Neural cell (in vitro differentiated cells): ENCODE data around the gene ADH1C. TPM values are rescaled to one million over a fixed set of nuclear protein-coding genes. Genes with fewer than 3 reads are reported as not detected.

ENCODE experiments used
- H2AFZ ChIP-seq: fragments of 200-600, 300-800 bp; sonication (generic), shearing (Covaris generic); 2 replicates; pipeline ENCODE4 v1.6.0; 2014; ENCODE audit warnings: low read depth, mild to moderate bottlenecking, antibody characterized with exemption, low read length, moderate library complexity
- H3F3A ChIP-seq: fragments of 200-600 bp; shearing (Covaris generic); 2 replicates; pipeline ENCODE4 v1.6.1; 2016; ENCODE audit warnings: mild to moderate bottlenecking, moderate library complexity, mixed read lengths, antibody characterized with exemption, low read length; ENCODE audit not compliant: insufficient read depth, poor library complexity, severe bottlenecking
- H3K27ac ChIP-seq: fragments of 200-600, 300-800 bp; sonication (generic), shearing (Covaris generic); 2 replicates; pipeline ENCODE4 v1.5.1; 2014; ENCODE audit warnings: mild to moderate bottlenecking, low read length, moderate library complexity
- H3K27me3 ChIP-seq: fragments of 300-800, 200-600 bp; sonication (generic), shearing (Covaris generic); 2 replicates; pipeline ENCODE4 v1.6.0; 2014; ENCODE audit warnings: mild to moderate bottlenecking, low read depth, low read length, moderate library complexity; ENCODE audit not compliant: insufficient read depth
- H3K36me3 ChIP-seq: fragments of 300-800, 200-600 bp; sonication (generic), shearing (Covaris generic); 2 replicates; pipeline ENCODE4 v1.5.1; 2014; ENCODE audit warnings: mild to moderate bottlenecking, antibody characterized with exemption, low read length, moderate library complexity; ENCODE audit not compliant: insufficient read depth
- H3K4me2 ChIP-seq: fragments of 300-800, 200-600 bp; sonication (generic), shearing (Covaris generic); 2 replicates; pipeline ENCODE4 v1.6.0; 2014; ENCODE audit warnings: mild to moderate bottlenecking, low read length
- H3K4me3 ChIP-seq: fragments of 300-800, 200-600 bp; sonication (generic), shearing (Covaris generic); 2 replicates; pipeline ENCODE4 v1.5.1; 2014; ENCODE audit warnings: mild to moderate bottlenecking, low read length, moderate library complexity
- H3K79me2 ChIP-seq: fragments of 200-600 bp; shearing (Covaris generic); replicated peaks from 2 replicates; pipeline ENCODE4 v1.6.0; 2014; ENCODE audit warnings: mild to moderate bottlenecking, low read length, moderate library complexity; ENCODE audit not compliant: insufficient read depth
- H3K9ac ChIP-seq: fragments of 300-800, 200-600 bp; sonication (generic), shearing (Covaris generic); 2 replicates; pipeline ENCODE4 v1.6.1; 2016; ENCODE audit warnings: mild to moderate bottlenecking, low read length, mixed read lengths
- H3K9me2 ChIP-seq: fragments of 200-600 bp; shearing (Covaris generic); 2 replicates; pipeline ENCODE4 v1.6.1; 2016; ENCODE audit warnings: mild to moderate bottlenecking, low read length, mixed read lengths; ENCODE audit not compliant: insufficient read depth
- H3K9me3 ChIP-seq: fragments of 200-600, 300-800 bp; sonication (generic), shearing (Covaris generic); 2 replicates; pipeline ENCODE4 v1.6.1; 2016; ENCODE audit warnings: mild to moderate bottlenecking, mixed run types, low read length, moderate library complexity, mixed read lengths
- H4K20me1 ChIP-seq: fragments of 200-600 bp; shearing (Covaris generic); 2 replicates; pipeline ENCODE4 v1.6.1; 2016; ENCODE audit warnings: mild to moderate bottlenecking, mixed run types; ENCODE audit not compliant: insufficient read depth
- CTCF ChIP-seq: fragments of 450-650 bp; IDR thresholded peaks from 2 replicates; pipeline ENCODE4 v1.5.1; 2014; ENCODE audit warnings: antibody characterized with exemption, mild to moderate bottlenecking, moderate library complexity; ENCODE audit not compliant: poor library complexity, severe bottlenecking
- EP300 ChIP-seq: fragments of 450-650 bp; conservative IDR thresholded peaks from 2 replicates; pipeline ENCODE4 v1.6.1; 2014; ENCODE audit warnings: antibody characterized with exemption, mild to moderate bottlenecking, moderate library complexity; ENCODE audit not compliant: poor library complexity, severe bottlenecking
- EZH2 ChIP-seq: fragments of 200-600, 300-800 bp; shearing (Covaris generic), sonication (generic); IDR thresholded peaks from 2 replicates; pipeline ENCODE4 v1.6.1; 2014; ENCODE audit warnings: antibody characterized with exemption, low read length, borderline replicate concordance, mild to moderate bottlenecking; ENCODE audit not compliant: insufficient read depth, poor library complexity, severe bottlenecking
- MXI1 ChIP-seq: fragments of 450-650 bp; conservative IDR thresholded peaks from 2 replicates; pipeline ENCODE4 v1.6.1; 2014; ENCODE audit warnings: antibody characterized with exemption, mild to moderate bottlenecking; ENCODE audit not compliant: poor library complexity, severe bottlenecking
- POLR2AphosphoS5 ChIP-seq: IDR thresholded peaks from 2 replicates; pipeline ENCODE4 v1.6.1; 2012
- RAD21 ChIP-seq: fragments of 450-650 bp; conservative IDR thresholded peaks from 2 replicates; pipeline ENCODE4 v1.6.1; 2014; ENCODE audit warnings: antibody characterized with exemption, mild to moderate bottlenecking, moderate library complexity
- REST ChIP-seq: IDR thresholded peaks from 2 replicates; pipeline ENCODE4 v1.6.1; 2012; ENCODE audit warnings: borderline replicate concordance
- SMC3 ChIP-seq: fragments of 450-650 bp; conservative IDR thresholded peaks from 2 replicates; pipeline ENCODE4 v1.6.1; 2014; ENCODE audit warnings: antibody characterized with exemption, mild to moderate bottlenecking, moderate library complexity; ENCODE audit not compliant: poor library complexity
- TAF1 ChIP-seq: IDR thresholded peaks from 2 replicates; pipeline ENCODE4 v1.6.1; 2012; ENCODE audit warnings: low read depth
- polyA plus RNA-seq: library from polyadenylated mRNA; depleted of rRNA; stranded (reverse); fragments of >200 nt; gene quantifications from 2 replicates; pipeline ENCODE4 v1.2.3, GENCODE V29; 2014

Gene ADH1C
- polyA plus RNA-seq, 1 donor from 2014 or later: not detected

GRCh38 chr4:99366491-99366890, 13.9 kb upstream of the ADH1C start:
- no peak for TF ChIP-seq TAF1
- TF ChIP-seq RAD21: no peak
- TF ChIP-seq CTCF: no peak
- TF ChIP-seq MXI1: no peak
- TF ChIP-seq POLR2AphosphoS5: no peak
- no peak for TF ChIP-seq EZH2
- TF ChIP-seq SMC3: no peak
- no peak for TF ChIP-seq EP300
- TF ChIP-seq REST: no peak
- no peaks in the 10 kb centered on the region for H3K79me2 ChIP-seq
- H3K27ac ChIP-seq: no peak overlapping the region

GRCh38 chr4:99362768-99363167, 10.2 kb upstream of the ADH1C start:
- H3K79me2 ChIP-seq: no peaks in the 10 kb centered on the region
- no peaks in the 10 kb centered on the region for H3F3A ChIP-seq
- no peak overlapping the region for H3K4me3 ChIP-seq
- no peak overlapping the region for H2AFZ ChIP-seq
- no peaks in the 10 kb centered on the region for H3K36me3 ChIP-seq
- no peak overlapping the region for H3K4me2 ChIP-seq
- H3K9ac ChIP-seq: no peak overlapping the region
- H3K27ac ChIP-seq: no peak overlapping the region
- TF ChIP-seq CTCF (no peak), RAD21 (no peak), TAF1 (no peak)
- H3K9me3 ChIP-seq: no peaks in the 10 kb centered on the region
- no peaks in the 10 kb centered on the region for H3K27me3 ChIP-seq
- no peaks in the 10 kb centered on the region for H4K20me1 ChIP-seq
- no peaks in the 10 kb centered on the region for H3K9me2 ChIP-seq

More at GRCh38 chr4:99366491-99366890, 13.9 kb upstream of the ADH1C start:
- H3K4me2 ChIP-seq: no peak overlapping the region
- no peaks in the 10 kb centered on the region for H3K9me2 ChIP-seq
- H2AFZ ChIP-seq: no peak overlapping the region
- no peak overlapping the region for H3K4me3 ChIP-seq
- H3K9ac ChIP-seq: no peak overlapping the region
- H3F3A ChIP-seq: no peaks in the 10 kb centered on the region
- H4K20me1 ChIP-seq: no peaks in the 10 kb centered on the region
- no peaks in the 10 kb centered on the region for H3K36me3 ChIP-seq
- no peaks in the 10 kb centered on the region for H3K9me3 ChIP-seq
- no peaks in the 10 kb centered on the region for H3K27me3 ChIP-seq
